Effector CD8-positive, alpha-beta T cell (primary cell): ENCODE data around the gene FAM120C.

ENCODE experiments used
- DNase-seq: peaks from one replicate; lab custom pipeline; 2025; lab: John Stamatoyannopoulos, UW
- total RNA-seq, 4 experiments: gene quantifications; one replicate each; lab custom pipeline; 2026; lab: John Stamatoyannopoulos, UW

Gene FAM120C, protein sequence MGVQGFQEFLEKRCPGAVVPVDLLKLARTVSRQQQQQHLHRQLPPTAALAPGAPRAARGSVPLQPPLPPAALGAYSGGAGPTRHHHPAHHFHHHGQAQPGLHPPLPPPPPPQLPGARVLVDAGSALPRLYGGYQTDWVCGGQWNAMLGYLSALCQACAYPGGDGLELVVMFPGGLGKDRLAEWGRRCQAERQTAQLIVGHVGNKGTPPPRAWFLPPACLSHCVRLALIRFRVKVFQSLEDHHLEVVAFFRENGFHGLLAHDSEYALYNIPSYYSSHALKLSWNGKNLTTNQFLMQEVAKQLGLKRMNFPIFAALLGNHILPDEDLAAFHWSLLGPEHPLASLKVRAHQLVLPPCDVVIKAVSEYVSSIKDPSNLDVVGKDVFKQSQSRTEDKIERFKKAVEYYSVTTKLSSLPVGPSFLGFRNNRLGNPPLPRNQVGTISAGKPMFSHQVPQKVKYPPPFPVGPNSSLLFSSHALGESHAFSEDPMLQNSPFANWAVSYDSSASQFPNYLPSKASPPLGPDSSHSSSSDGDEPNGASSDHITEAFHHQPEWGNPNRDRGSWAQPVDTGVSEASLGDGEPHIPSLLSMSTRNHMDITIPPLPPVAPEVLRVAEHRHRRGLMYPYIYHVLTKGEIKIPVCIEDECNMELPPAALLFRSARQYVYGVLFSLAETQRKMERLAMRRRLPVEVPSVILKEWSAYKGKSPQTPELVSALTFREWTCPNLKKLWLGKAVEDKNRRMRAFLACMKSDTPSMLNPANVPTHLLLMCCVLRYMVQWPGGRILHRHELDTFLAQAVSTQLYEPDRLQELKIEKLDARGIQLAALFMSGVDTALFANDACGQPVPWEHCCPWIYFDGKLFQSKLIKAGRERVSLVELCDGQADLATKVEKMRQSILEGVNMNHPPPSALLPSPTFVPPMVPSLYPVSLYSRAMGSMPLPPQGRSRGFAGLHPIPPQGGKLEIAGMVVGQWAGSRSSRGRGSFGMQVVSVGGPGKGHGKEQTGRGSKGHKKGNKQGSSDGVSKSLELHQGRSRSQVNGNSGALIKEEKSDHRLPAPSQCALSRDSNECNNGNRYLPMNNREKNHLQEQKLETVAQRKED
- total RNA-seq, result 9.8 to 13.9 (median 11.8) reads per million in 4 experiments

DNA sequence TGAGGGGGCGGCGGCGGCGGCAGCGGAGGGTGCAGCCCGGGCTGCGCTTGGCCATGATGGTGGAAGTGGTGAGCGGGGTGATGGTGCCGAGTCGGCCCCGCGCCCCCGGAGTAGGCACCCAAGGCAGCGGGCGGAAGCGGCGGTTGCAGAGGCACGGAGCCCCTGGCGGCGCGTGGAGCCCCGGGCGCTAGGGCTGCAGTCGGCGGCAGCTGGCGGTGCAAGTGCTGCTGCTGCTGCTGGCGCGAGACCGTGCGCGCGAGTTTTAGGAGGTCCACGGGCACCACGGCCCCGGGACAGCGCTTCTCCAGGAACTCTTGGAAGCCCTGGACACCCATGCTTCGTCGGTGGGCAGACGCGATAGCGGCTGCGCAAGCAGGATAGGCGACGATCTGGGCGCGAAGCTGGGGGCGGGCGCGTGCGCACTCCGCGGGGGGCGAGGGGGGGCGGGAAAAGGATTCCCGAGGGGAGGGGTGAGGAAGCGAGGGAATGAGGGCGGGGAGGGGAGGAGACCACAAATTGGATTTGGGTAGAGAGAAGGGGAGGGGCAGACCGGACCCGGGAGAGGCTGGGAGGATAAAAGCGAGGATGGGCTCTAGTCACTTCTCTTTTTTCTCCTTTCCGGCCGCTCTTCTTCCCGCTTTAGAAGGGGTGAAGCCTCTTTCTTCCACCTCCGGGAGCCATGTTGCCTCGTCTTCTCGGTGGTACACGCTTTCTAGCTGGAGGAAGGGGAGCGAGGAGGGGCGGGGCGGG, at the start of gene FAM120C:
Gene FAM120C (minus strand): TSS at position 391 of the 750 bp plus-strand sequence. CDS start 56 bp downstream, at position 335.
- peak; percentile 56 for DNase-seq

DNA sequence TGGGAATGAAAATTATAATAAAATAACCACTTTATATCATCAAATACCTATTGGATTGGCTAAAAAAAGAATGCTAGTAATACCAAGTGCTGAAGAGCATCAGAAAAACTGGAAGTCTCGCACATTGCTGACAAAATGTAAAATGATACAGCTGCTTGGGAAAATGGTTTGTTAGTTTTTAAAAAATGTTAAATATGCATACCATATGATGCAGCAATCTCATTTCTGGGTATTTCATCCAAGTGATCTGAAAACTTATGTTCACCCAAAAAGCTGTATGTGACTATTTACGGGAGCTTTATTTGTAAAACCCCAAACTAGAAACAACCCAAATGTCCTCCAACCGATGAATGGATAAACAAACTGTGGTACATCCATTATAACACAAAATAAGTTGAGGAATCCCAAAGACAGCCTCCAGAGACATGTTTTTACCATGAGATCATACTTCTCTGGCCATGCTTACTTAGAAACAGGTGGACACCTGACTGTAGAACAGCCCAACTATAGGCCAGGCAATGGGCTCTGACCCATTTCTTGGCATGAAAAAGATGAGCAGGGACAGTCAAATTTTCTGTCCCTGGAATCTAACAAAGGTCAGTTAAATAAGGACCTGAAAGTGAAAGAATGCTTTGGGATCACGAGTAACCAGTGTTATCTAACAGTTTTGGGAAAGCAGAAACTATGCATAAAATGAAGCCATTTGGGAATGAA, 47.5 kb upstream of the FAM120C start:
- DNase-seq, result no peak

DNA sequence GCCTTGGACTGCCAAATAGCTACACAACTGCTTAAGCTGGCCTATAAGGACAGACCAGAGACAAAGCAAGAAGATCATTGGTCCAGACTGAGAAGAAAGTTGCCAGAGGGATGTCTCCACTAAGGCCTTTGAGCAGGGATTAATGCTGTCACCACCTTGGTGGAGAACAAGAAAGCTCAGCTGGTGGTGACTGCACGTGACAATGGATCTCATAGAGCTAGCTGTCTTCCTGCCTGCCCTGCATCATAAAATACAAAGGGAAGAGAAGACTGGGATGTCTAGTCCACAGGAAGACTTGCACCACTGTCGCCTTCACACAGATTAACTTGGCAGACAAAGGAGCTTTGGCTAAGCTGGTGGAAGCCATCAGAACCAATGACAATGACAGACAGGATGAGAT, 40.5 kb upstream of the FAM120C start:
- no peak for DNase-seq

DNA sequence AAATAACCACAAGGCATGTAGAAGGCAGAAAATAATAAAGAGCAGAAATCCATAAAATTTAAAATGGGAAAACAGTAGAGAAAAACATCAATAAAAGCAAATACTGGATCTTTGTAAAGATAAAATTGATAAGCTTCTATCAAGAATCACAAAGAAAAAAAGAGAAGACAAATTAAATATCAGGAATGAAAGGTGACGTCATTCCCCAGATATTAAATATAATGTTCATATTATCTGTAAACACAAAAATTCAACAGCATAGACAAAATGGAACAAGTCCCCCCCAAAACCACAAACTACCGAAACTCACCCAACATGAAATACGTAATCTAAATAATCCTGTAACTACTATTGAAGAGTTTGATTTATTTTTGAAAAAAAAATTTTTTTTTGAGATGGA, 30.5 kb upstream of the FAM120C start:
- DNase-seq, result no peak

DNA sequence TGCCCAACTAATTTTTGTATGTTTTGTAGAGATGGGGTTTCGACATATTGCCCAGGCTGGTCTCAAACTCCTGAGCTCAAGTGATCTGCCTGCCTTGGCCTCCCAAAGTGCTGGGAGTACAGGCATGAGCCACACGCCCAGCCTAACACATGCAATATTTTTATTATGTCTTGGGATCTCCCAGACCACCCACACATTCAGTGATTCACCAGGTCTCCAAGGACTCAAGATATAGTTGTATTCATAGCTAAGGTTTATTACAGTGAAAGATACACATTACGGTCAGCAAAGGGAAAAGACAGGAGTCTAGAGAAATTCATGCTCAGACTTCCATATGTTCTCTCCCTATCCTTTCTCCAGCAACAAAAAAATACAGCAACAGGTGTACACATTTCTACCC, 25.5 kb upstream of the FAM120C start:
- DNase-seq, result no peak

DNA sequence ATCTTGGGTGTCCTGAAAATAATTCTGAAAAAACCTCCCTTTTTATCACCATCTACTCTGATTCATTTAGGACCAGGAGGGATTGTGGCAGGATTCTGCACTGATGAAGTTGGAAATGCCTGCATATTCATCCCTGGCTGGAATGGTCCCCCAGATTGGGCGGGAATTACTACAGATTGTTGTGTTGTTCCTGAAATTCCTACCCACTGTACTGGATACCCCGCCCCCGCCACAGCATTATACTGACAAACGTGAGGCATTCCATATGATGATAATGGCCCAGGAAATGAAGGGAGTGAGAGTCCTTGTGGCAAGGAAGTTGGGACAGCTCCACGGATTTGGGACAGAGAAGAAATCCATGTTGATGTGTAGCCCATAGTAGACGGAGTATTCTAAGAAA, 15.2 kb upstream of the FAM120C start:
- DNase-seq, result no peak

DNA sequence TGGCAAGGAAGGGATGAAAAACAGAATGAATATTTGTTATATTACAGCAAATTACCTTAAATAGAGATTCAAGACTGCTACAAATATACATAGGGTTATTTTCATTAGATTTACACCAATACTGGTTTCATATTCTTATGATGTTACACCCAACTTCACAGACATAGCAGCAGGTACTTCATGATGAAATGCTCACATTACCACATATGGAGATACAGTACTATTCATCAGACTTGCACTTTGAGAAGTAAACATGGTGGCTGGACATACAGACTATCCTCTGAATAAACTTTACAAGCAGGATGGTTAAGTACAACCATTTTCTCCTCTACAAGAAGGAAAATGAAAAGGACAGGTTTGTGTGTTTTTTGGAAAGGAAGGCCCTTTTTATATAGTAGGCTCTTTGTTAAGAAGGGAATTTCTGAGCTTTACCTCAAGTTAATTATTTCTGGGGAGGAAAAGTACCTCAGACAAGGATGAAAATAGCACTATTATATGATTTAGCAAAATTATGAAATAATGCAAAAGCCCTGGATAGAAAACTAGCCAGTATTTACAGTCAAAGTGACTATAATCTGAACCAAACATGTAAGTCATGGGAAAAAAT, 12.0 kb upstream of the FAM120C start:
- DNase-seq, result no peak

DNA sequence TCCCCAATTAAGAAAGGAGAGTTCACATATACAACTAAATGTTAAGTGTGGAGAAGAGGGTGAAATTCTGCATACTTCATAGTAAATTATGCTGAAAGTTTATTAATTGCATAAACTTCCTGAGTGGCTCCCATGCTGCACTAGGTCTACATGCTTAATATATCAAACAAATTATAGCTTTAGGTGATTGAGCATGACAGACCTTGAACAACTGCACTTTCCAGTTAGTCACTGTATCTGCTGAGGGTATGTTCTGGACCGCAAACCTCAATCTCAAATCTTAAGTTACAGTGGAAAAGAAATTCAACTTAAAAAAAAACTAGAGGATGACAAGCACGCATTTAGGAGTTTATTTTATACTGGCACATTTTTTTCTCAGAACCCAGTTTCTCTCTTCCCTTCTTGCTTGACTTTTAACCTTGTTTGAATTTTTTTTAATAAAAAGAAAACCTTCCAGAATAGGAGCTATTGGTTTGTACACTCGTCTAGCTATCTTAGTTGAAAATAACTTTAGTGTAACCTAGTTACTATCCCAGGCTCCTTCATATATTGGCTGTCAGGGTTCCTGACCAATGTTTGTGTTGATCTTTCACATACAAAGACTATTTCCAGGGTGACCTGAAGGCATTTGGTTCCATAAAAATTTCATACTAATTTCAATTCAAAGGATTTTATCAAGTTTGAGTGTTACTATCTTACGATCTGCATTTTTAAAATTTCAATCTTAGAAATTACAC, 10.2 kb upstream of the FAM120C start:
- no peak for DNase-seq

DNA sequence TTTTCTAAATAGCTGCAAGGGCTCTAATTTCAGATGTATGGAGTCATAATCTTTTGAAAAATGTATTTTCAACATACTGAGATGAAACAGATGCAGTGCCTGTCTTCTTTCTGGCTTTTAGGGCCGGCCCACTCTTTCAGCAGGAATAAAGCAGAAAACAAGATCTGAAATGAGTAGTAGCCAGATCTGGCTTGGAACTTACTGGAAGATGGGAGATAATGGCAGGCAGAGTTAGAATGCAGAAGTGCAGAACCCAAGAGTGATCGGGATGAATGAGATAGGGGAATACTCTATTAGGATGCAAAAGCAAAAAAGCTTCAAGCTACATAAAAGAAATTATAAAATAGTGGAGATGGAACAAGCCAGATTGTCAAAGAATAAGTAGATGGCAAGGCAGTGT, 1.4 kb upstream of the FAM120C start:
- DNase-seq, result no peak

DNA sequence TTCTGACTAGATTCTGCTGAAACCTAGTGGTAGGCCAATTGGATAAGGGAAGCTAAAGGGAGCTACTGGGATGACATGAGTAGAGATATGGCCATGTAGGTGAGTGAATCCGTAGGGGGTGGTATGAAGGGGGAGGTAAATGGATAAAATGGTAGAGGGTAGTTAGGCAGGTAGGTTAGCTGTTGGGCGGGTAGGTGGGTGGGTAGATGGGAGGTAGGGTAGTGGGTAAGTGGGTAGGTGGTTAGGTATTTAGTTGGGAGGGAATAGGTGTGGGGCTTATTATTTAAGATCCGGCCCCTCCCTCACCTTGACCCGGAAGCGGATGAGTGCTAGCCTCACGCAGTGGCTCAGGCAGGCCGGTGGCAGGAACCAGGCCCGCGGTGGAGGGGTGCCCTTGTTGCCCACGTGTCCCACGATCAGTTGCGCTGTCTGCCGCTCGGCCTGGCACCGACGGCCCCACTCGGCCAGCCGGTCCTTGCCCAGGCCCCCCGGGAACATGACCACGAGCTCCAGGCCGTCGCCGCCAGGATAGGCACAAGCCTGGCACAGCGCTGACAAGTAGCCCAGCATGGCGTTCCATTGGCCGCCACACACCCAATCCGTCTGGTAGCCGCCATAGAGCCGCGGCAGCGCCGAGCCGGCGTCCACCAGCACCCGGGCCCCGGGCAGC, 725 bp downstream of the FAM120C start:
- DNase-seq, result peak; percentile 20

DNA sequence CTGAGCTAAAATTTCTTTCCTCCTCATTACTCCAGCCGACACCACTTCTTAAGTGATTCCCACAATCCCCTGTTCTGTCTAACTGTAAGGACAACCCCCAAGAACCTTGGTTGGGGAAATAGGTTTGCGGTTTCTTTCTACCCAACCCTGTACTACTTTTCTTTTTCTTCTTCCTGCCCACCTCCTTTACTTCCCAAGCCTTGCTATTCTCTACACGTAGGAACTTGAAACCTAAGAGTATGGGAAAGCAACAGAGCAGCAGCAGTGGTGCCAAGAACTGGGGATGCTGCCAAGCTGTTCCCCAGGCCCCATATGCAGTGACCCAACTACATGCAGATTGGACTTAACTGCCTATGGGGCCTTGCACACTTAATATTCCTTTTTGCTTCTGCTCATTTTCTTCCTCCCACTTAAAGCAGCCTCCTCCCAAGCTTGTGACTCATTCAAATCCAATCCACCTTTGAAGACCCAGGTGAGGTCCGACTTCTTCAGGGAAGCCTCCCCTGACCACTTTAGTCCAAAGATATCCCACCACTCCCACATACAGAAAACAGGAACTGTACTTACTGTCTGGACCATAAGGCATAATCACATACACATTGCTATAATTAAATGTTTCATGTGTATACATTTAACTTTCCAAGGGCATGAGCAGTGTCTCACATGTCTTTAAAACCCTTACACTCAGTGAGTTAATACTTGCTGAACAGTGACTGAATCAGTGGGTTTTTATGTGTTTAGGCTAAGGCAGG, 1.7 kb downstream of the FAM120C start:
- DNase-seq, result no peak

DNA sequence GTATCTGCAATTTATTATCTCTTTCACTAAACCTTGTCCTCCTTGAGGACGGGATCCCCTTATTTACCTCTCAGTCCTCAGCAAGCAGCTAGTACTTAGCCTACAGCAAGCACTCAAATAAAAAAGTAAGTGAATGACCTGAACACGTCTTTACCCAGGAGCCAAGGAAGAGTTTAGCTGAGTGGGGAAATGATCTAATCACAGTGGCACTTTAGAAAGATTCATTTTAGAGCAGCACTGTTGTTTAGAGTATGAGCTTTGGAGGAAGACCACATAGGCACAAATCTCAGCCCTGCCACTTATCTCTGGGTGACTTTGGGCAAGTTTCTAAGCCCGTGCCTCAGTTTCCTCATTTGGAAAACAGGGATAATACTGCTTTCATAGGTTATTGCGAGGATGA, 2.7 kb downstream of the FAM120C start:
- DNase-seq, result no peak

DNA sequence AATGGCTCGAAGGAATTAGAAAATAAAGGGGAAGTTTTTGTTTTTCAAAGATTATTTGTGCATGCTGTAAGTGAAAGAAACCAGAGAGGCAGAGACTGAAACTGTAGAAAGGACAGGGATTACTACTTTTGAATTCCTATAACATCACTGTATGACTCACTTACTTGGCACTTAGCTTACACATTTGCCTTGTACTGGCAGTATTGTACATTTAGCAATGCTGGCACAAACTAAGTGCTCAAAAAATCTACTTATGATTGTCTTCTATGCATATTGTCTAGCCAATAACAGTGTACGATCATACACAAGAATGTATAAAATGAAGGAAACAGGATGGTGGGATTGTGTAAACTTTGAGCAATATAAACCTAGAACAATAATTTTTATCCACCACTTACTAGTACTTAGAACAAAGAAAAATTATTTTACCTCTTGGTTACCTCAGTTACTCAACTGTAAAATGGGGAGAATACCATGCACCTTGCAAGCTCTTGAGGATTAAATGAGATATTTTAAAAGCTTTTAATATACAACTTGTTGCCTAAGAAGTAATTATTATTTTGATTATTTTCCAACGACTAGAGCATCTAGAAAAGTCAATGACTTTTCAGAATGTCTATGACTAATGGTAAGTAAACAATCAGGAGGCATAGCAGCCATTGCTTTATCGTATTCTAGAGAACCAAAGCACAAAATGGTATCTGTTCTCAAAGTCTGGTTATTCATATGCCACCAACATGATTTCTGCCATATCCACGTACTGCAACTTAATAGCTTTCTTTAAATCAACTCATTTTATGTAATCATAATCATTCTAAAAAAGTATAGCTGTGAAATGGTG, 4.7 kb downstream of the FAM120C start:
- DNase-seq, result no peak

DNA sequence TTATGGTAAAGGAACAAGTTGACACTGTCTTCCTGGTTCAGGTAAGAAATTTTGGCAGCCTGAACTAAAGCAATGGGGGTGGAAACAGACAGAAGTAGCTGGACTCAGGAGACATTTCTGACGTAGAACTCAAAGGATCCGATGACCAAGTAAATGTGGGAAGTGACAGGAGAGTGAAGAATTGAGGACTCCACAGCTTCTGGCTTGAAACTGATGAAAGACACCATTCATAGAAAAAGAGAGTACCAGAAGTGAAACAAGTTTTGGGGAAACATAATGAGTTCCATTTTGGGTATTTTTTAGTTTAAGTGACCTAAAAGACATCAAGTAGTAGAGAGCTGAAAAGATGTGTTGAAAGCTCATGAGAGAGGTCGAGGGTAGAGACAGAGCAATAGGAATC, 5.7 kb downstream of the FAM120C start:
- DNase-seq, result no peak

DNA sequence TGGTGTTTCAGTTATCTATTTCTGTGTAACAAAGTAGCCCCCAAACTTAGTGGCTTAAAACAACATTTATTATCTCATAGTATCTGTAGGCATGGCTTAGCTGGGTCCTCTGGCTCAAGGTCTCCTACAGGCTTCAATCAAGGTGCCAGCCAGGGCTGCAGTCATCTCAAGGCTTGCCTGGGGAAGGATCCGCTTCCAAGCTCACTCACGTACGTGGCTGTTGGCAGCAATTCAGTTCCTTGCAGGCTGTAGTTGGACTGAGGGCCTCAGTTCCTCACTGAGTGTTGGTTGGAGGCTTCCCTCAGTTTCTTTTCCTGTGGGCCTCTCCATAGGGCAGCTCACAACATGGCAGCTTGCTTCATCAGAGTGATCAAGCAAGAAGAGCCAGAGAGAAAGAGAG, 9.3 kb downstream of the FAM120C start:
- DNase-seq, result no peak

DNA sequence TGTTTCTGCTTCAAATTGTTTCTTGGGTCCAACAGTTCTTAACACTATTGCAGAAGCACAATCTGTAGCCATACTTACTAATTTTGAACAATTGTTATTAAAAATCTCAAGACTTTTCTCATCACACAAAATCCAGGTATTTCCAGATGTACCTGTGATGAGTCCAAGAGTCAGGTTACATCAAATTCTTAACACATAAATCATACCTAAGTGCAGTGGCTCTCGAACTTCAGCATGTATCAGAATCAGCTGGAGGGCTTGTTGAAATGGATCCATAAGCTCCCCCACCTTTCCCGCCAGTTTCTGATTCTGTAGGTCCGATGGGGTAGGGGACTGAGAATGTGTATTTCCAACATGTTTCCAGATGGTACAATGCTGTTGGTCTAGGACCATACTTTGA, 10.6 kb downstream of the FAM120C start:
- DNase-seq, result no peak

DNA sequence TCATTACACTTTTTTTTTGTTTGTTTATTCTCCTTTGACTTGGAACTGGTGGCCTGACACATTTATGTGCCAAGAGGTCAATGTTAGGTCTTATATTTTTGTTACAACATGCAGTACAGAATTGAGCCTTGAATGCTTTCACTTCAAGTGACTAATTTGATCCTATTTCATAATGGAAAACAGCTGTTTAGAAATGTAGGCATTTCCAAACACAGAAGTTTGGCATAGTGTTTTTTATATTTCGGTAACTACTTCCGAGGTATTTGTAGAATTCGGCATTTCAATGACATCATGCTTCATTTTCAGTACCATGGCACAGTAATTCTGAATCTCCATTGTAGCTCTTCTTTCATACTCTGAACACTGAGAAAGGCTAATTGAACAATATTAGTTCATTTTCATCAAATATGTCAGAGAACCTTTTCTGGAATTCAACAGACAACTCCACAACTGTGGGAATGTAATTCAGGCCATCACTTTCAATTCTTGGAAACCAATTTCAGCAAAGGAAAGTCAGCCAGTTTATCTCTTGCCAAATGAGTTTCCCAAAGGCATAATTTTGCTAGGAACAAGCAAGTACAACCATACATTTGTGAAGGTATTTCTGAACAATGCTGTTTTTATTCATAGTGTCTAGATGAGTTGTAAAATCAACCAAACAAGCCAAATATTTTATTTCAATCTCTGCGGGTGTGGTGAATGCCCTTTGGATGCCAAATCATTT, 11.4 kb downstream of the FAM120C start:
- no peak for DNase-seq
